ENCODE results near the gene KLHL25.

KLHL25 gene

GRCh38 chr15:85782064-85782463, 12.7 kb downstream of the KLHL25 start:
- no peak for DNase-seq (ENCODE audit: low read depth)
- H3K4me3 ChIP-seq (ENCODE audit: low read length) = no peak overlapping the region
- no peak for TF ChIP-seq CTCF (IDR thresholded peaks at IDR 0.05; ENCODE audit: insufficient read depth, low read depth, low read length, missing control alignments)

GRCh38 chr15:85781099-85781498, 13.6 kb downstream of the KLHL25 start:
- no peak overlapping the region for H3K4me3 ChIP-seq (ENCODE audit: low read length)
- DNase-seq (ENCODE audit: low read depth) = no peak
- no peak for TF ChIP-seq CTCF (IDR thresholded peaks at IDR 0.05; ENCODE audit: insufficient read depth, low read depth, low read length, missing control alignments)

GRCh38 chr15:85780225-85780985, 14.3 kb downstream of the KLHL25 start:
- no peak overlapping the region for H3K4me3 ChIP-seq (ENCODE audit: low read length)
- no peak for DNase-seq (ENCODE audit: low read depth)
- no peak for TF ChIP-seq CTCF (IDR thresholded peaks at IDR 0.05; ENCODE audit: insufficient read depth, low read depth, low read length, missing control alignments)

- TF ChIP-seq CTCF (IDR thresholded peaks at IDR 0.05; ENCODE audit: insufficient read depth, low read depth, low read length, missing control alignments) = no peak
- H3K4me3 ChIP-seq (ENCODE audit: low read length) = no peak overlapping the region
- no peak for DNase-seq (ENCODE audit: low read depth)
Observed at GRCh38 chr15:85779249-85779648, 15.5 kb downstream of the KLHL25 start.

GRCh38 chr15:85778107-85778776, 16.5 kb downstream of the KLHL25 start:
- DNase-seq (ENCODE audit: low read depth) = peak; percentile 25
- no peak for TF ChIP-seq CTCF (IDR thresholded peaks at IDR 0.05; ENCODE audit: insufficient read depth, low read depth, low read length, missing control alignments)
- H3K4me3 ChIP-seq (ENCODE audit: low read length) = no peak overlapping the region

- DNase-seq (ENCODE audit: low read depth) = no peak
- H3K4me3 ChIP-seq (ENCODE audit: low read length) = no peak overlapping the region
- TF ChIP-seq CTCF (IDR thresholded peaks at IDR 0.05; ENCODE audit: insufficient read depth, low read depth, low read length, missing control alignments) = no peak
Observed at GRCh38 chr15:85777250-85778106, 17.2 kb downstream of the KLHL25 start.
